Breast epithelium (tissue), 4 donors: Measurements from ENCODE around the gene MX2. TPM values are rescaled to one million over a fixed set of nuclear protein-coding genes. Genes with fewer than 3 reads are reported as not detected.

Experiments
- DNase-seq, 2 donors: peaks; one replicate each; pipeline ENCODE4 v3.0.0-alpha.2; 2019; ENCODE audit warnings: low spot score in 2 of 2
- H3K27ac ChIP-seq, 2 donors: fragments of 200-600 bp; sonication (generic) in 1 of 2; one replicate each; pipeline ENCODE4 v1.5.1; 2016 to 2019; ENCODE audit warnings: mild to moderate bottlenecking in 1 of 2
- H3K27me3 ChIP-seq, 2 donors: fragments of 200-600 bp; sonication (generic) in 1 of 2; one replicate each; pipeline versions ENCODE4 v1.5.1 to v1.6.0; 2017 to 2019; ENCODE audit warnings: control low read depth in 1 of 2, mild to moderate bottlenecking in 1 of 2
- H3K36me3 ChIP-seq: fragments of 200-600 bp; one replicate; pipeline ENCODE4 v1.5.1; 2019
- H3K4me1 ChIP-seq, 2 donors: fragments of 200-600 bp; sonication (generic); one replicate each; pipeline ENCODE4 v1.5.1; 2016 to 2019; ENCODE audit warnings: control low read depth in 1 of 2
- H3K4me3 ChIP-seq, 3 donors: fragments of 200-600 bp; sonication (generic); 1 replicate in 2 of 3; 2 replicates in 1 of 3; pipeline ENCODE4 v1.5.1; 2016 to 2019; ENCODE audit warnings: mild to moderate bottlenecking in 3 of 3, moderate library complexity in 2 of 3
- H3K9me3 ChIP-seq, 2 donors: fragments of 200-600 bp; sonication (generic) in 1 of 2; one replicate each; pipeline ENCODE4 v1.5.1; 2016 to 2019; ENCODE audit warnings: control low read depth in 1 of 2
- CTCF ChIP-seq, 3 donors: fragments of 450-650 bp; IDR thresholded peaks; one replicate each; pipeline ENCODE4 v1.5.1; 2016 to 2017; ENCODE audit warnings: antibody characterized with exemption in 3 of 3, mild to moderate bottlenecking in 3 of 3, moderate library complexity in 3 of 3
- POLR2A ChIP-seq: fragments of 450-650 bp; IDR thresholded peaks from one replicate; pipeline ENCODE4 v1.6.1; 2016; ENCODE audit warnings: antibody characterized with exemption, mild to moderate bottlenecking, moderate library complexity
- POLR2AphosphoS5 ChIP-seq, 3 donors: sonication (generic); formaldehyde crosslinking; IDR thresholded peaks; one replicate each; pipeline ENCODE4 v1.6.1; 2017; ENCODE audit warnings: antibody characterized with exemption in 3 of 3
- intact Hi-C: fragments of 100-400 bp; cut with DNase I; formaldehyde crosslinking; loops from one replicate; pipeline ENCODE4 v1.15.1; 2023; ENCODE audit warnings: low total_unique reads
- total RNA-seq, 3 donors: library from RNA; depleted of rRNA; stranded (reverse); fragments of >200 nt; gene quantifications; one replicate each; pipeline ENCODE4 v1.1.0, GENCODE V29; 2016

The MX2 gene
- total RNA-seq, 3 donors from 2014 or later: 8.9 to 31.5 (median 29.4) TPM

GRCh38 chr21:41447356-41447755 lies 85.5 kb downstream of the MX2 start:
- intact Hi-C loops: loop anchor here (10.0 kb wide), 1 partner anchor 153 kb away; no protein-coding TSS in a partner anchor
- H3K27ac ChIP-seq: no peak overlapping the region
- H3K36me3 ChIP-seq: no peaks in the 10 kb centered on the region
- DNase-seq: peak in 1 of 2 donors; percentile 10
- H3K4me3 ChIP-seq: no peak overlapping the region
- H3K27me3 ChIP-seq: no peaks in the 10 kb centered on the region
- H3K4me1 ChIP-seq: no peaks in the 10 kb centered on the region
- H3K9me3 ChIP-seq: no peaks in the 10 kb centered on the region
- no peak for TF ChIP-seq CTCF (IDR thresholded peaks at IDR 0.05)
- TF ChIP-seq POLR2AphosphoS5 (IDR thresholded peaks at IDR 0.05): no peak

- H3K27ac ChIP-seq: no peak overlapping the region
- TF ChIP-seq CTCF (IDR thresholded peaks at IDR 0.05): no peak
- no peak for TF ChIP-seq POLR2A
- TF ChIP-seq POLR2AphosphoS5 (IDR thresholded peaks at IDR 0.05): no peak
- H3K4me1 ChIP-seq: no peaks in the 10 kb centered on the region
- intact Hi-C loops: loop anchor here (10.0 kb wide), 1 partner anchor 155 kb away; no protein-coding TSS in a partner anchor
- H3K4me3 ChIP-seq: no peak overlapping the region
- DNase-seq: peak in 1 of 2 donors; percentile 28
- no peaks in the 10 kb centered on the region for H3K9me3 ChIP-seq
- H3K27me3 ChIP-seq: no peaks in the 10 kb centered on the region
- H3K36me3 ChIP-seq: no peaks in the 10 kb centered on the region
Measured at GRCh38 chr21:41449613-41450012, 87.8 kb downstream of the MX2 start.

- H3K36me3 ChIP-seq: no peaks in the 10 kb centered on the region
- TF ChIP-seq CTCF (IDR thresholded peaks at IDR 0.05): no peak
- TF ChIP-seq POLR2AphosphoS5 (IDR thresholded peaks at IDR 0.05): no peak
- H3K4me3 ChIP-seq: no peak overlapping the region
- H3K27me3 ChIP-seq: no peaks in the 10 kb centered on the region
- H3K4me1 ChIP-seq: no peaks in the 10 kb centered on the region
- H3K9me3 ChIP-seq: no peaks in the 10 kb centered on the region
- intact Hi-C loops: no loop called here
- no peak for DNase-seq
- no peak overlapping the region for H3K27ac ChIP-seq
Measured at GRCh38 chr21:41451753-41452676, 90.2 kb downstream of the MX2 start.

GRCh38 chr21:41453198-41453597 lies 91.4 kb downstream of the MX2 start:
- no peak for DNase-seq
- Histone ChIP-seq H3K27me3 (no peaks in the 10 kb centered on the region), H3K36me3 (no peaks in the 10 kb centered on the region), H3K4me1 (no peaks in the 10 kb centered on the region), H3K4me3 (no peak overlapping the region), H3K27ac (no peak overlapping the region), H3K9me3 (no peaks in the 10 kb centered on the region)
- intact Hi-C loops: no loop called here
- no peak for TF ChIP-seq POLR2AphosphoS5 (IDR thresholded peaks at IDR 0.05)
- no peak for TF ChIP-seq CTCF (IDR thresholded peaks at IDR 0.05)
- TF ChIP-seq POLR2A: no peak

GRCh38 chr21:41453761-41454160 lies 91.9 kb downstream of the MX2 start:
- Histone ChIP-seq H3K4me1 (no peaks in the 10 kb centered on the region), H3K36me3 (peaks cover 3% of the 10 kb centered on the region), H3K27ac (no peak overlapping the region), H3K9me3 (no peaks in the 10 kb centered on the region), H3K4me3 (no peak overlapping the region), H3K27me3 (no peaks in the 10 kb centered on the region)
- intact Hi-C loops: no loop called here
- no peak for DNase-seq
- TF ChIP-seq CTCF (IDR thresholded peaks at IDR 0.05) (no peak), POLR2AphosphoS5 (IDR thresholded peaks at IDR 0.05) (no peak), POLR2A (no peak)
